ENCODE measurements around the gene SUCLG2.

The SUCLG2 gene

GRCh38 chr3:67490658-67491057 is 163.8 kb downstream of the SUCLG2 start:
- no peak for TF ChIP-seq CTCF (IDR thresholded peaks at IDR 0.05; ENCODE audit: insufficient read depth, low read length)
- no peak for TF ChIP-seq REST (IDR thresholded peaks at IDR 0.05; ENCODE audit: insufficient replicate concordance, low read depth)
- no peak for TF ChIP-seq GABPA (IDR thresholded peaks at IDR 0.05; ENCODE audit: low read depth)
- no peak for TF ChIP-seq SPI1 (IDR thresholded peaks at IDR 0.05; ENCODE audit: borderline replicate concordance, low read depth)
- TF ChIP-seq POLR2AphosphoS5 (IDR thresholded peaks at IDR 0.05; ENCODE audit: low read depth) = no peak
- H3K27ac ChIP-seq (replicated peaks) = no peak overlapping the region
- H3K27me3 ChIP-seq (ENCODE audit: insufficient read depth, poor library complexity, severe bottlenecking) = no peaks in the 10 kb centered on the region
- no peak overlapping the region for H3K4me3 ChIP-seq (replicated peaks; ENCODE audit: insufficient read depth, low read length)
- no peak for DNase-seq (ENCODE audit: low read depth in 1 of 2, low spot score in 1 of 2)

GRCh38 chr3:67489816-67490215 is 164.6 kb downstream of the SUCLG2 start:
- no peak overlapping the region for H3K27ac ChIP-seq (replicated peaks)
- no peak for TF ChIP-seq POLR2AphosphoS5 (IDR thresholded peaks at IDR 0.05; ENCODE audit: low read depth)
- TF ChIP-seq REST (IDR thresholded peaks at IDR 0.05; ENCODE audit: insufficient replicate concordance, low read depth) = no peak
- TF ChIP-seq CTCF (IDR thresholded peaks at IDR 0.05; ENCODE audit: insufficient read depth, low read length) = no peak
- TF ChIP-seq SPI1 (IDR thresholded peaks at IDR 0.05; ENCODE audit: borderline replicate concordance, low read depth) = no peak
- TF ChIP-seq GABPA (IDR thresholded peaks at IDR 0.05; ENCODE audit: low read depth) = no peak
- DNase-seq (ENCODE audit: low read depth in 1 of 2, low spot score in 1 of 2) = no peak
- H3K27me3 ChIP-seq (ENCODE audit: insufficient read depth, poor library complexity, severe bottlenecking) = no peaks in the 10 kb centered on the region
- H3K4me3 ChIP-seq (replicated peaks; ENCODE audit: insufficient read depth, low read length) = no peak overlapping the region

- H3K27me3 ChIP-seq (ENCODE audit: insufficient read depth, poor library complexity, severe bottlenecking) = no peaks in the 10 kb centered on the region
- H3K4me3 ChIP-seq (replicated peaks; ENCODE audit: insufficient read depth, low read length) = no peak overlapping the region
- TF ChIP-seq CTCF (IDR thresholded peaks at IDR 0.05; ENCODE audit: insufficient read depth, low read length) (no peak), REST (IDR thresholded peaks at IDR 0.05; ENCODE audit: insufficient replicate concordance, low read depth) (no peak), POLR2AphosphoS5 (IDR thresholded peaks at IDR 0.05; ENCODE audit: low read depth) (no peak), GABPA (IDR thresholded peaks at IDR 0.05; ENCODE audit: low read depth) (no peak), SPI1 (IDR thresholded peaks at IDR 0.05; ENCODE audit: borderline replicate concordance, low read depth) (no peak)
- H3K27ac ChIP-seq (replicated peaks) = no peak overlapping the region
- no peak for DNase-seq (ENCODE audit: low read depth in 1 of 2, low spot score in 1 of 2)
These were observed 166.8 kb downstream of the SUCLG2 start for GRCh38 chr3:67487564-67488114.

Data from HL-60 (cell line).